ENCODE results near the gene FLVCR2.
"Not testable (repeated sequence)": the region's sequence is repeated elsewhere in the genome, so short reads cannot be mapped to it uniquely, and the experiment has no call there.

DNA sequence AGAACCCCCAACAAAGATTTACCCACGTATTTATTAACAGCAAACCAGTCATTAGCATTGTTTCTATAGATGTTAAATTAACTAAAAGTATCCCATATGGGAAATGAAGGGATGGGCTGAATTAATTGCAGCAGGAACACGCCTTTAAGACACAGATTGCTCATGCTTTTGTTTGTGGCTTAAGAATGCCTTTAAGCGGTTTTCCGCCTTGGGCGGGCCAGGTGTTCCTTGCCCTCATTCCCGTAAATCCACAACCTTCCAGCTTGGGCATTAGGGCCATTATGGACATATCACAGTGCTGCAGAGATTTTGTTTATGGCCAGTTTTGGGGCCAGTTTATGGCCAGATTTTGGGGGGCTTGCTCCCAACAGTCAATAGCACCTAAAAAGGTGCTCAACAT lies 22.6 kb downstream of the FLVCR2 start:
- TF ChIP-seq, protein P1, sequence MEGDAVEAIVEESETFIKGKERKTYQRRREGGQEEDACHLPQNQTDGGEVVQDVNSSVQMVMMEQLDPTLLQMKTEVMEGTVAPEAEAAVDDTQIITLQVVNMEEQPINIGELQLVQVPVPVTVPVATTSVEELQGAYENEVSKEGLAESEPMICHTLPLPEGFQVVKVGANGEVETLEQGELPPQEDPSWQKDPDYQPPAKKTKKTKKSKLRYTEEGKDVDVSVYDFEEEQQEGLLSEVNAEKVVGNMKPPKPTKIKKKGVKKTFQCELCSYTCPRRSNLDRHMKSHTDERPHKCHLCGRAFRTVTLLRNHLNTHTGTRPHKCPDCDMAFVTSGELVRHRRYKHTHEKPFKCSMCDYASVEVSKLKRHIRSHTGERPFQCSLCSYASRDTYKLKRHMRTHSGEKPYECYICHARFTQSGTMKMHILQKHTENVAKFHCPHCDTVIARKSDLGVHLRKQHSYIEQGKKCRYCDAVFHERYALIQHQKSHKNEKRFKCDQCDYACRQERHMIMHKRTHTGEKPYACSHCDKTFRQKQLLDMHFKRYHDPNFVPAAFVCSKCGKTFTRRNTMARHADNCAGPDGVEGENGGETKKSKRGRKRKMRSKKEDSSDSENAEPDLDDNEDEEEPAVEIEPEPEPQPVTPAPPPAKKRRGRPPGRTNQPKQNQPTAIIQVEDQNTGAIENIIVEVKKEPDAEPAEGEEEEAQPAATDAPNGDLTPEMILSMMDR (conservative IDR thresholded peaks at IDR 0.05) = not testable (repeated sequence)
- TF ChIP-seq EZH2 (IDR thresholded peaks at IDR 0.05; ENCODE audit: low read depth) = not testable (repeated sequence)

All from PC-9 (cell line).